ENCODE measurements around the gene ILDR1.

Gene ILDR1

GRCh38 chr3:121988146-121988545 is 33.9 kb downstream of the ILDR1 start:
- no CpG with 5 or more reads among the region's 2 CpGs for WGBS (ENCODE audit: extremely low coverage, insufficient coverage, low lambda C conversion rate)
- Histone ChIP-seq H3K23ac (ENCODE audit: low read length) (no peak overlapping the region), H2BK15ac (replicated peaks; ENCODE audit: low read depth) (no peak overlapping the region), H3K79me1 (ENCODE audit: low read length) (no peaks in the 10 kb centered on the region), H4K8ac (ENCODE audit: low read depth, low read length) (no peak overlapping the region), H2BK120ac (ENCODE audit: low read depth, low read length) (no peak overlapping the region), H3K27me3 (ENCODE audit: insufficient read depth, low read length, poor library complexity) (no peaks in the 10 kb centered on the region), H3K4ac (ENCODE audit: low read depth, low read length) (no peak overlapping the region), H3K4me2 (ENCODE audit: low read length) (no peak overlapping the region), H3K4me3 (ENCODE audit: low read length) (no peak overlapping the region), H3K9ac (ENCODE audit: low read length) (no peak overlapping the region), H3K27ac (ENCODE audit: low read depth, low read length) (no peak overlapping the region), H2BK5ac (ENCODE audit: low read length) (no peak overlapping the region), H3K18ac (ENCODE audit: low read length) (no peak overlapping the region), H3K4me1 (ENCODE audit: control insufficient read depth, low read depth, low read length) (no peaks in the 10 kb centered on the region), H3K36me3 (ENCODE audit: control insufficient read depth, insufficient read depth, low read length) (no peaks in the 10 kb centered on the region), H3K56ac (ENCODE audit: low read length) (no peak overlapping the region), H2AK5ac (ENCODE audit: low read length) (no peak overlapping the region), H4K5ac (ENCODE audit: low read length) (no peak overlapping the region), H3K79me2 (ENCODE audit: control insufficient read depth, insufficient read depth, low read length) (no peaks in the 10 kb centered on the region)
- no peak for DNase-seq

GRCh38 chr3:121985846-121986245 is 36.2 kb downstream of the ILDR1 start:
- Histone ChIP-seq H3K79me2 (ENCODE audit: control insufficient read depth, insufficient read depth, low read length) (no peaks in the 10 kb centered on the region), H3K4me2 (ENCODE audit: low read length) (no peak overlapping the region), H3K36me3 (ENCODE audit: control insufficient read depth, insufficient read depth, low read length) (no peaks in the 10 kb centered on the region), H3K9ac (ENCODE audit: low read length) (no peak overlapping the region), H3K79me1 (ENCODE audit: low read length) (no peaks in the 10 kb centered on the region), H2BK5ac (ENCODE audit: low read length) (no peak overlapping the region), H4K5ac (ENCODE audit: low read length) (no peak overlapping the region), H3K56ac (ENCODE audit: low read length) (no peak overlapping the region), H3K4ac (ENCODE audit: low read depth, low read length) (no peak overlapping the region), H2BK120ac (ENCODE audit: low read depth, low read length) (no peak overlapping the region), H3K4me1 (ENCODE audit: control insufficient read depth, low read depth, low read length) (no peaks in the 10 kb centered on the region), H4K8ac (ENCODE audit: low read depth, low read length) (no peak overlapping the region), H3K4me3 (ENCODE audit: low read length) (no peak overlapping the region), H2AK5ac (ENCODE audit: low read length) (no peak overlapping the region), H3K18ac (ENCODE audit: low read length) (no peak overlapping the region), H2BK15ac (replicated peaks; ENCODE audit: low read depth) (no peak overlapping the region), H3K27ac (ENCODE audit: low read depth, low read length) (no peak overlapping the region), H3K27me3 (ENCODE audit: insufficient read depth, low read length, poor library complexity) (no peaks in the 10 kb centered on the region), H3K23ac (ENCODE audit: low read length) (no peak overlapping the region)
- no CpG with 5 or more reads among the region's 2 CpGs for WGBS (ENCODE audit: extremely low coverage, insufficient coverage, low lambda C conversion rate)
- DNase-seq, result no peak

DNA sequence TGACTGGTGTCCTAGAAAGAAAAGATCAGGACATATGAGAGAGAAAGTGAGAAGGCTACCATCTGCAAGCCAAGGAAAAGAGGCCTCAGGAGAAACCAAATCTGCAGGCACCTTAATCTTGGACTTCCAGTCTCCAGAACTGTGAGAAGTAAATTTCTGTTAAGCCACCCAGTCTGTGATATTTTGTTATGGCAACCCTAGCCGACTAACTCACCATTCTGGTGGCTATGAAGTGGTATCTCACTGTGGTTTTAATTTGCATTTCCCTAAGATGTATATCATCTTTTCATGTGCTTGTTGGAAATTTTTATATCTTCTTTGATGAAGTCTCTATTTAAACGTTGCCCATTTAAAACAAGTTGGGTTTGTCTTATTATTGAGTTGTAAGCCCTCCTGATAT is 40.6 kb downstream of the ILDR1 start:
- Histone ChIP-seq H2BK120ac (ENCODE audit: low read depth, low read length) (no peak overlapping the region), H3K79me1 (ENCODE audit: low read length) (no peaks in the 10 kb centered on the region), H3K27ac (ENCODE audit: low read depth, low read length) (no peak overlapping the region), H4K8ac (ENCODE audit: low read depth, low read length) (no peak overlapping the region), H3K79me2 (ENCODE audit: control insufficient read depth, insufficient read depth, low read length) (no peaks in the 10 kb centered on the region), H3K4me3 (ENCODE audit: low read length) (no peak overlapping the region), H2BK15ac (replicated peaks; ENCODE audit: low read depth) (no peak overlapping the region), H2BK5ac (ENCODE audit: low read length) (no peak overlapping the region), H3K23ac (ENCODE audit: low read length) (no peak overlapping the region), H3K27me3 (ENCODE audit: insufficient read depth, low read length, poor library complexity) (no peaks in the 10 kb centered on the region), H3K4ac (ENCODE audit: low read depth, low read length) (no peak overlapping the region), H2AK5ac (ENCODE audit: low read length) (no peak overlapping the region), H3K56ac (ENCODE audit: low read length) (no peak overlapping the region), H3K4me1 (ENCODE audit: control insufficient read depth, low read depth, low read length) (no peaks in the 10 kb centered on the region), H3K4me2 (ENCODE audit: low read length) (no peak overlapping the region), H3K36me3 (ENCODE audit: control insufficient read depth, insufficient read depth, low read length) (no peaks in the 10 kb centered on the region), H3K18ac (ENCODE audit: low read length) (no peak overlapping the region), H4K5ac (ENCODE audit: low read length) (no peak overlapping the region), H3K9ac (ENCODE audit: low read length) (no peak overlapping the region)
- no CpG with 5 or more reads among the region's 2 CpGs for WGBS (ENCODE audit: extremely low coverage, insufficient coverage, low lambda C conversion rate)
- no peak for DNase-seq

DNA sequence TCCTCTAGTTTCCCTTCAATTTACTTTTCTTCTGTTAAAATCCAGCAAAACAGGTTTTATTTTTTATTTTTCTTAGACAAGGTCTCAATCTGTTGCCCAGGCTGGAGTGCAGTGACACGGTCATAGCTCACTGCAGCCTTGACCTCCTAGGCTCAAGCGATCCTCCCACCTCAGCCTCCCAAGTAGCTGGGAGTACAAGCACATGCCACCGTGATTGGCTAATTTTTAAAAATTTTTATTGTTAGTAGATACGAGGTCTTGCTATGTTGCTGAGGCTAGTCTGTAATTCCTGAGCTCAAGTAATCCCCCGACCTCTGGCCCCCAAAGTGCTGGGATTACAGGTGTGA is 41.6 kb downstream of the ILDR1 start:
- no peak overlapping the region for H2AK5ac ChIP-seq (ENCODE audit: low read length)
- H3K56ac ChIP-seq (ENCODE audit: low read length), result no peak overlapping the region
- H3K36me3 ChIP-seq (ENCODE audit: control insufficient read depth, insufficient read depth, low read length), result no peaks in the 10 kb centered on the region
- H4K5ac ChIP-seq (ENCODE audit: low read length), result no peak overlapping the region
- no peak overlapping the region for H3K27ac ChIP-seq (ENCODE audit: low read depth, low read length)
- H4K8ac ChIP-seq (ENCODE audit: low read depth, low read length), result no peak overlapping the region
- H3K27me3 ChIP-seq (ENCODE audit: insufficient read depth, low read length, poor library complexity), result no peaks in the 10 kb centered on the region
- DNase-seq, result no peak
- no peak overlapping the region for H2BK5ac ChIP-seq (ENCODE audit: low read length)
- no peak overlapping the region for H2BK120ac ChIP-seq (ENCODE audit: low read depth, low read length)
- no peak overlapping the region for H3K4ac ChIP-seq (ENCODE audit: low read depth, low read length)
- no peak overlapping the region for H3K4me3 ChIP-seq (ENCODE audit: low read length)
- no peak overlapping the region for H2BK15ac ChIP-seq (replicated peaks; ENCODE audit: low read depth)
- no CpG with 5 or more reads among the region's 5 CpGs for WGBS (ENCODE audit: extremely low coverage, insufficient coverage, low lambda C conversion rate)
- no peak overlapping the region for H3K18ac ChIP-seq (ENCODE audit: low read length)
- no peak overlapping the region for H3K4me2 ChIP-seq (ENCODE audit: low read length)
- no peaks in the 10 kb centered on the region for H3K79me1 ChIP-seq (ENCODE audit: low read length)
- H3K79me2 ChIP-seq (ENCODE audit: control insufficient read depth, insufficient read depth, low read length), result no peaks in the 10 kb centered on the region
- H3K4me1 ChIP-seq (ENCODE audit: control insufficient read depth, low read depth, low read length), result no peaks in the 10 kb centered on the region
- H3K9ac ChIP-seq (ENCODE audit: low read length), result no peak overlapping the region
- H3K23ac ChIP-seq (ENCODE audit: low read length), result no peak overlapping the region

- no peak overlapping the region for H3K4ac ChIP-seq (ENCODE audit: low read depth, low read length)
- no peaks in the 10 kb centered on the region for H3K79me1 ChIP-seq (ENCODE audit: low read length)
- no peak overlapping the region for H4K8ac ChIP-seq (ENCODE audit: low read depth, low read length)
Measured at GRCh38 chr3:121979734-121980449, 42.2 kb downstream of the ILDR1 start.

DNA sequence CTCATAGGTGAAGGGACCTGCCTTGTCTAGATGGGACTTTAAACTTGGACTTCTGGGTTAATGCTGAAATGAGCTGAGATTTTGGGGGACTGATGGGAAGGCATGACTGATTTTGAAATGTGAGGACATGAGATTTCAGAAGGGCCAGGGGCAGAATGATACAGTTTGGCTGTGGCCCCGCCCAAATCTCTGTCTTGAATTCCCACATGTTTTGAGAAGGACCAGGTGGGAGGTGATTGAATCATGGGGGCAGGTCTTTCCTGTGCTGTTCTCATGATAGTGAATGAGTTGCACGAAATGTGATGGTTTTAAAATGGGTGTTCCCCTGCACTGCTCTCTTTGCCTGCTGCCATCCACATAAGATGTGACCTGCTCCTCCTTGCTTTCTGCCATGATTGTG is 42.8 kb downstream of the ILDR1 start:
- Histone ChIP-seq H3K36me3 (ENCODE audit: control insufficient read depth, insufficient read depth, low read length) (no peaks in the 10 kb centered on the region), H3K79me1 (ENCODE audit: low read length) (no peaks in the 10 kb centered on the region), H2BK15ac (replicated peaks; ENCODE audit: low read depth) (no peak overlapping the region), H4K5ac (ENCODE audit: low read length) (no peak overlapping the region), H3K27me3 (ENCODE audit: insufficient read depth, low read length, poor library complexity) (no peaks in the 10 kb centered on the region), H3K18ac (ENCODE audit: low read length) (no peak overlapping the region), H3K4me2 (ENCODE audit: low read length) (no peak overlapping the region), H2BK5ac (ENCODE audit: low read length) (no peak overlapping the region), H3K4me1 (ENCODE audit: control insufficient read depth, low read depth, low read length) (no peaks in the 10 kb centered on the region), H3K4me3 (ENCODE audit: low read length) (no peak overlapping the region), H3K23ac (ENCODE audit: low read length) (no peak overlapping the region), H3K9ac (ENCODE audit: low read length) (no peak overlapping the region), H3K79me2 (ENCODE audit: control insufficient read depth, insufficient read depth, low read length) (no peaks in the 10 kb centered on the region), H2AK5ac (ENCODE audit: low read length) (no peak overlapping the region), H2BK120ac (ENCODE audit: low read depth, low read length) (no peak overlapping the region), H3K27ac (ENCODE audit: low read depth, low read length) (no peak overlapping the region), H3K4ac (ENCODE audit: low read depth, low read length) (no peak overlapping the region), H4K8ac (ENCODE audit: low read depth, low read length) (no peak overlapping the region), H3K56ac (ENCODE audit: low read length) (no peak overlapping the region)
- no peak for DNase-seq
- WGBS (ENCODE audit: extremely low coverage, insufficient coverage, low lambda C conversion rate), result no CpG with 5 or more reads among the region's 2 CpGs

More at GRCh38 chr3:121979734-121980449, 42.2 kb downstream of the ILDR1 start:
- H3K36me3 ChIP-seq (ENCODE audit: control insufficient read depth, insufficient read depth, low read length), result no peaks in the 10 kb centered on the region
- no peak overlapping the region for H3K23ac ChIP-seq (ENCODE audit: low read length)
- no peak overlapping the region for H3K18ac ChIP-seq (ENCODE audit: low read length)
- H3K56ac ChIP-seq (ENCODE audit: low read length), result no peak overlapping the region
- no peak overlapping the region for H2BK15ac ChIP-seq (replicated peaks; ENCODE audit: low read depth)
- H3K4me1 ChIP-seq (ENCODE audit: control insufficient read depth, low read depth, low read length), result no peaks in the 10 kb centered on the region
- H4K5ac ChIP-seq (ENCODE audit: low read length), result no peak overlapping the region
- no peak for DNase-seq
- no peak overlapping the region for H2AK5ac ChIP-seq (ENCODE audit: low read length)
- H2BK5ac ChIP-seq (ENCODE audit: low read length), result no peak overlapping the region
- no peaks in the 10 kb centered on the region for H3K79me2 ChIP-seq (ENCODE audit: control insufficient read depth, insufficient read depth, low read length)
- no peak overlapping the region for H3K4me3 ChIP-seq (ENCODE audit: low read length)
- H2BK120ac ChIP-seq (ENCODE audit: low read depth, low read length), result no peak overlapping the region
- no peak overlapping the region for H3K27ac ChIP-seq (ENCODE audit: low read depth, low read length)
- no peak overlapping the region for H3K9ac ChIP-seq (ENCODE audit: low read length)
- H3K4me2 ChIP-seq (ENCODE audit: low read length), result no peak overlapping the region
- no peaks in the 10 kb centered on the region for H3K27me3 ChIP-seq (ENCODE audit: insufficient read depth, low read length, poor library complexity)

Data from mesendoderm (in vitro differentiated cells).